Heart left ventricle (tissue), 13 donors: ENCODE data around the gene SNRPB.
"Not testable (repeated sequence)": the region's sequence is repeated elsewhere in the genome, so short reads cannot be mapped to it uniquely, and the experiment has no call there.

Source experiments
- POLR2A ChIP-seq, 2 donors: fragments of 450-650 bp; IDR thresholded peaks; one replicate each; pipeline ENCODE4 v1.6.1; 2017; ENCODE audit warnings: antibody characterized with exemption in 2 of 2, mild to moderate bottlenecking in 2 of 2, moderate library complexity in 2 of 2
- TF ChIP-seq, protein P1 (sequence below), 12 donors: fragments of 200-600 bp; sonication (generic) in 4 of 12; IDR thresholded peaks; one replicate each; pipeline versions ENCODE4 v1.5.0 to v1.8.0; 2018 to 2022; ENCODE audit warnings: antibody characterized with exemption in 12 of 12, mild to moderate bottlenecking in 5 of 12
- donor health status: ischemic (EF 13 %, LVEDD 7.1; RV severe dilation, severe dysfunction).
- donor health status: DM: no; HTN: yes; CAD: no.
- donor health status: DM: no; HTN: no; CAD: no.
- donor health status: ischemic (EF 25% LVEDD 6.9; RV normal size, moderate dysfunction).
- donor health status: ischemic (EF 25% LVEDD 5.7; RV mildly dilated, moderate dysfunction).
- donor health status: ischemic (EF 35%, LVEDD 5.7; RV mildly dilated, moderate dysfunction).
- donor health status: nonischemic (EF 11% LVEDD 7.7; RV severe dilation, severe dysfunction).
- donor health status: DM: yes; HTN: yes; CAD: no.
- donor health status: PGD.
- donor health status: ischemic (EF 29% LVEDD 5.4; RV normal size, mild dysfunction).
- donor health status: nonischemic (EF 23%, LVEDD 6.1; RV moderate dilation, normal function).

- TF ChIP-seq, protein P1, sequence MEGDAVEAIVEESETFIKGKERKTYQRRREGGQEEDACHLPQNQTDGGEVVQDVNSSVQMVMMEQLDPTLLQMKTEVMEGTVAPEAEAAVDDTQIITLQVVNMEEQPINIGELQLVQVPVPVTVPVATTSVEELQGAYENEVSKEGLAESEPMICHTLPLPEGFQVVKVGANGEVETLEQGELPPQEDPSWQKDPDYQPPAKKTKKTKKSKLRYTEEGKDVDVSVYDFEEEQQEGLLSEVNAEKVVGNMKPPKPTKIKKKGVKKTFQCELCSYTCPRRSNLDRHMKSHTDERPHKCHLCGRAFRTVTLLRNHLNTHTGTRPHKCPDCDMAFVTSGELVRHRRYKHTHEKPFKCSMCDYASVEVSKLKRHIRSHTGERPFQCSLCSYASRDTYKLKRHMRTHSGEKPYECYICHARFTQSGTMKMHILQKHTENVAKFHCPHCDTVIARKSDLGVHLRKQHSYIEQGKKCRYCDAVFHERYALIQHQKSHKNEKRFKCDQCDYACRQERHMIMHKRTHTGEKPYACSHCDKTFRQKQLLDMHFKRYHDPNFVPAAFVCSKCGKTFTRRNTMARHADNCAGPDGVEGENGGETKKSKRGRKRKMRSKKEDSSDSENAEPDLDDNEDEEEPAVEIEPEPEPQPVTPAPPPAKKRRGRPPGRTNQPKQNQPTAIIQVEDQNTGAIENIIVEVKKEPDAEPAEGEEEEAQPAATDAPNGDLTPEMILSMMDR (IDR thresholded peaks at IDR 0.05), result not testable (repeated sequence)
- not testable (repeated sequence) for TF ChIP-seq POLR2A (IDR thresholded peaks at IDR 0.05)
Observed at GRCh38 chr20:2502808-2503384, 32.3 kb upstream of the SNRPB start.
